ENCODE data around the gene PIEZO2. TPM values are rescaled to one million over a fixed set of nuclear protein-coding genes. Genes with fewer than 3 reads are reported as not detected.

PIEZO2 gene
- polyA plus RNA-seq, 1 donor from 2014 or later: 0.30 TPM

- H3K4me2 ChIP-seq (ENCODE audit: low read length): no peak overlapping the region
- no peaks in the 10 kb centered on the region for H3K36me3 ChIP-seq (ENCODE audit: insufficient read depth, low read length)
- H3K9me3 ChIP-seq (ENCODE audit: low read length): no peaks in the 10 kb centered on the region
- TF ChIP-seq EZH2 (IDR thresholded peaks at IDR 0.05; ENCODE audit: borderline replicate concordance, insufficient read depth, low read length, poor library complexity, severe bottlenecking) (no peak), MXI1 (conservative IDR thresholded peaks at IDR 0.05; ENCODE audit: poor library complexity, severe bottlenecking) (no peak), EP300 (conservative IDR thresholded peaks at IDR 0.05; ENCODE audit: poor library complexity, severe bottlenecking) (no peak), REST (IDR thresholded peaks at IDR 0.05; ENCODE audit: borderline replicate concordance) (no peak), CTCF (IDR thresholded peaks at IDR 0.05; ENCODE audit: poor library complexity, severe bottlenecking) (no peak), SMC3 (conservative IDR thresholded peaks at IDR 0.05; ENCODE audit: poor library complexity) (no peak)
- no peak overlapping the region for H3K9ac ChIP-seq (ENCODE audit: low read length)
- H3K27ac ChIP-seq (ENCODE audit: low read length): no peak overlapping the region
- no peaks in the 10 kb centered on the region for H3K9me2 ChIP-seq (ENCODE audit: insufficient read depth, low read length)
- no peaks in the 10 kb centered on the region for H3K79me2 ChIP-seq (replicated peaks; ENCODE audit: insufficient read depth, low read length)
- no peaks in the 10 kb centered on the region for H3F3A ChIP-seq (ENCODE audit: insufficient read depth, low read length, poor library complexity, severe bottlenecking)
- H3K27me3 ChIP-seq (ENCODE audit: insufficient read depth, low read depth, low read length): no peaks in the 10 kb centered on the region
- no peak overlapping the region for H2AFZ ChIP-seq (ENCODE audit: low read depth, low read length)
- H3K4me3 ChIP-seq (ENCODE audit: low read length): no peak overlapping the region
- no peaks in the 10 kb centered on the region for H4K20me1 ChIP-seq (ENCODE audit: insufficient read depth)
Measured at GRCh38 chr18:10979411-10979810, 170.0 kb downstream of the PIEZO2 start.

- Histone ChIP-seq H3K9ac (ENCODE audit: low read length) (no peak overlapping the region), H3K4me2 (ENCODE audit: low read length) (no peak overlapping the region), H4K20me1 (ENCODE audit: insufficient read depth) (no peaks in the 10 kb centered on the region), H3K27ac (ENCODE audit: low read length) (no peak overlapping the region), H3K27me3 (ENCODE audit: insufficient read depth, low read depth, low read length) (no peaks in the 10 kb centered on the region), H3F3A (ENCODE audit: insufficient read depth, low read length, poor library complexity, severe bottlenecking) (no peaks in the 10 kb centered on the region), H3K36me3 (ENCODE audit: insufficient read depth, low read length) (no peaks in the 10 kb centered on the region), H3K79me2 (replicated peaks; ENCODE audit: insufficient read depth, low read length) (no peaks in the 10 kb centered on the region), H2AFZ (ENCODE audit: low read depth, low read length) (no peak overlapping the region), H3K4me3 (ENCODE audit: low read length) (no peak overlapping the region), H3K9me2 (ENCODE audit: insufficient read depth, low read length) (no peaks in the 10 kb centered on the region), H3K9me3 (ENCODE audit: low read length) (no peaks in the 10 kb centered on the region)
- no peak for TF ChIP-seq MXI1 (conservative IDR thresholded peaks at IDR 0.05; ENCODE audit: poor library complexity, severe bottlenecking)
- no peak for TF ChIP-seq CTCF (IDR thresholded peaks at IDR 0.05; ENCODE audit: poor library complexity, severe bottlenecking)
- no peak for TF ChIP-seq POLR2AphosphoS5 (IDR thresholded peaks at IDR 0.05)
- TF ChIP-seq TAF1 (IDR thresholded peaks at IDR 0.05; ENCODE audit: low read depth): no peak
- TF ChIP-seq SMC3 (conservative IDR thresholded peaks at IDR 0.05; ENCODE audit: poor library complexity): no peak
- no peak for TF ChIP-seq EP300 (conservative IDR thresholded peaks at IDR 0.05; ENCODE audit: poor library complexity, severe bottlenecking)
- no peak for TF ChIP-seq REST (IDR thresholded peaks at IDR 0.05; ENCODE audit: borderline replicate concordance)
- TF ChIP-seq RAD21 (conservative IDR thresholded peaks at IDR 0.05): no peak
- no peak for TF ChIP-seq EZH2 (IDR thresholded peaks at IDR 0.05; ENCODE audit: borderline replicate concordance, insufficient read depth, low read length, poor library complexity, severe bottlenecking)
Measured at GRCh38 chr18:10977042-10977441, 172.3 kb downstream of the PIEZO2 start.
